Tibial nerve (tissue), 3 donors: ENCODE measurements around the gene NMD3.

ENCODE experiments used
- POLR2A ChIP-seq, 2 donors: fragments of 450-650 bp; IDR thresholded peaks; one replicate each; pipeline ENCODE4 v1.6.1; 2017; ENCODE audit warnings: antibody characterized with exemption in 2 of 2, mild to moderate bottlenecking in 2 of 2, moderate library complexity in 2 of 2
- TF ChIP-seq, protein P1 (sequence below), 5 experiments: fragments of 200-600 bp in 3 of 5; fragments of 450-650 bp in 2 of 5; sonication (generic) in 3 of 5; IDR thresholded peaks; one replicate each; pipeline ENCODE4 v1.5.1; 2016 to 2019; ENCODE audit warnings: antibody characterized with exemption in 5 of 5, mild to moderate bottlenecking in 3 of 5, moderate library complexity in 2 of 5

DNA sequence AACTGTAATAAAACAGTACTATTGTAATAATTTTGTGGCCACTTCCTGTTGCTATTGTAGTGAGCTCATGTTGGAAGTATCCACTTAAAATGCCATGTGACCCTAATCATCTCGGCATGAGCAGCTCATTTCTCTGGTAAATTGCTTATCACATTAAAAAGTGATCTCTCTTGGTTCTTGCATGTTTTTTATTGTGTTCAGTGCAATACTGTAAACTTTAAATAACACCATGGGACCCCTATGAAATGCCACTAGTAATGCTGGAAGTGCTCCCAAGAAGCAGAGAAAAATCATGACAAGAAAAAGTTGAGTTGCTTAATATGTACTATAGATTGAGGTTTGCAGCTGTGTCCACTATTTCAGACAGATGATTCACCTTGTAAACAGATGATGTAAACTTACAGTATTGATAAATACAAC is 45.6 kb downstream of the NMD3 start:
- TF ChIP-seq, protein P1, sequence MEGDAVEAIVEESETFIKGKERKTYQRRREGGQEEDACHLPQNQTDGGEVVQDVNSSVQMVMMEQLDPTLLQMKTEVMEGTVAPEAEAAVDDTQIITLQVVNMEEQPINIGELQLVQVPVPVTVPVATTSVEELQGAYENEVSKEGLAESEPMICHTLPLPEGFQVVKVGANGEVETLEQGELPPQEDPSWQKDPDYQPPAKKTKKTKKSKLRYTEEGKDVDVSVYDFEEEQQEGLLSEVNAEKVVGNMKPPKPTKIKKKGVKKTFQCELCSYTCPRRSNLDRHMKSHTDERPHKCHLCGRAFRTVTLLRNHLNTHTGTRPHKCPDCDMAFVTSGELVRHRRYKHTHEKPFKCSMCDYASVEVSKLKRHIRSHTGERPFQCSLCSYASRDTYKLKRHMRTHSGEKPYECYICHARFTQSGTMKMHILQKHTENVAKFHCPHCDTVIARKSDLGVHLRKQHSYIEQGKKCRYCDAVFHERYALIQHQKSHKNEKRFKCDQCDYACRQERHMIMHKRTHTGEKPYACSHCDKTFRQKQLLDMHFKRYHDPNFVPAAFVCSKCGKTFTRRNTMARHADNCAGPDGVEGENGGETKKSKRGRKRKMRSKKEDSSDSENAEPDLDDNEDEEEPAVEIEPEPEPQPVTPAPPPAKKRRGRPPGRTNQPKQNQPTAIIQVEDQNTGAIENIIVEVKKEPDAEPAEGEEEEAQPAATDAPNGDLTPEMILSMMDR (IDR thresholded peaks at IDR 0.05): no peak
- TF ChIP-seq POLR2A (IDR thresholded peaks at IDR 0.05): no peak
